Tibial artery (tissue), 4 donors: ENCODE results near the gene TCAIM.

ENCODE experiments used
- DNase-seq, 2 donors: peaks; one replicate each; pipeline ENCODE4 v3.0.0-alpha.2; 2019
- H3K27ac ChIP-seq, 2 donors: fragments of 200-600 bp; sonication (generic) in 1 of 2; 1 replicate in 1 of 2; 2 replicates in 1 of 2; pipeline ENCODE4 v1.5.1; 2018 to 2019; ENCODE audit warnings: mild to moderate bottlenecking in 1 of 2
- H3K27me3 ChIP-seq, 2 donors: fragments of 200-600 bp; sonication (generic) in 1 of 2; one replicate each; pipeline versions ENCODE4 v1.5.1 to v1.6.0; 2016 to 2019
- H3K36me3 ChIP-seq, 3 donors: fragments of 200-600 bp; sonication (generic) in 2 of 3; one replicate each; pipeline ENCODE4 v1.5.1; 2016 to 2019; ENCODE audit warnings: mild to moderate bottlenecking in 2 of 3
- H3K4me1 ChIP-seq, 4 donors: fragments of 200-600 bp; sonication (generic) in 2 of 4; 1 replicate in 3 of 4; 2 replicates in 1 of 4; pipeline ENCODE4 v1.5.1; 2016 to 2019
- H3K4me3 ChIP-seq, 2 donors: fragments of 200-600 bp; sonication (generic) in 1 of 2; 1 replicate in 1 of 2; 2 replicates in 1 of 2; pipeline ENCODE4 v1.5.1; 2018 to 2019; ENCODE audit warnings: mild to moderate bottlenecking in 2 of 2
- H3K9me3 ChIP-seq, 3 donors: fragments of 200-600 bp; sonication (generic) in 1 of 3; one replicate each; pipeline ENCODE4 v1.5.1; 2016 to 2019
- intact Hi-C: fragments of 100-400 bp; cut with DNase I; formaldehyde crosslinking; loops from one replicate; pipeline ENCODE4 v1.15.0; 2023; ENCODE audit warnings: low total_unique reads
- TF ChIP-seq, protein P1 (sequence below), 2 experiments: fragments of 200-600 bp in 1 of 2; fragments of 450-650 bp in 1 of 2; IDR thresholded peaks; one replicate each; pipeline ENCODE4 v1.5.1; 2017 to 2019; ENCODE audit warnings: antibody characterized with exemption in 2 of 2, mild to moderate bottlenecking in 1 of 2, moderate library complexity in 1 of 2

The TCAIM gene

DNA sequence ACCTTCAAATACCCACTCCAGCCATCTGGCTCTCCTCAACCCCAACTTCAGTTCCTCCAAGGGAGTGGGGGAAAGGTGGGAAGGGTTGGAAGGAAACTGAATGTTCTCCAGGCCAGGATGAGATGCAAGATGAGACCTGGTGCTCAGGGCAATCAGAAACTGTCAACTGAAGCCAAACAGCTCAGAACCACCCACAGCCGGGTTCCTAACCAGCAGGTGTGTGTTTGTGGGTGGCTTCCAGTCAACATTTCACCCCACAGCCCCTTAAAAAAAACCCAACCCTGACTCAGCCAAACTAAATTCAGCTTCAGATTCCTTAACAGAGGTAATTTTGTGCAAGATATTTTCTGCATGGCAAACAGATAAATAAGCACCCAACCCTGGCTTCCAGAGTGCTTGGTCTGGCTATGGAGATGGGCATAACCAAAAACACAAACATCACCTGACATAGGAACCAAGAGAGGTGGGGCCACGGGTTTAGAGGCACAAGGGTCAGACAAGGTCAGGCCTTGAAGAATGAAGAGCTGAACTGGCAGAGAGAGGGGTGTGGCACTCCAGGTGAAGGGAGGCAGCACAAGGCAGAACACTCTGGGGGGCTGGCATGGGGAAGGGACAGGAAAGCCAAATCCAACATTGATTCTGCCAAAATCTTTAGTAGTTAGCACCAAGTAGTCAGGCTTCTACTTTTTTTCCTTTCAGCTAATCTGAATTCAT, 104.2 kb downstream of the TCAIM start:
- H3K36me3 ChIP-seq, result peaks cover 14 to 59% (median 41%) of the 10 kb centered on the region in 3 donors
- H3K4me1 ChIP-seq, result peaks cover 0 to 25% (median 11%) of the 10 kb centered on the region in 4 donors
- H3K27me3 ChIP-seq, result no peaks in the 10 kb centered on the region
- intact Hi-C loops, result loop anchor here (10.0 kb wide), 1 partner anchor 108 kb away; the partner anchor contains the start of gene TCAIM
- H3K4me3 ChIP-seq, result no peak overlapping the region
- no peaks in the 10 kb centered on the region for H3K9me3 ChIP-seq
- no peak overlapping the region for H3K27ac ChIP-seq
- TF ChIP-seq, protein P1, sequence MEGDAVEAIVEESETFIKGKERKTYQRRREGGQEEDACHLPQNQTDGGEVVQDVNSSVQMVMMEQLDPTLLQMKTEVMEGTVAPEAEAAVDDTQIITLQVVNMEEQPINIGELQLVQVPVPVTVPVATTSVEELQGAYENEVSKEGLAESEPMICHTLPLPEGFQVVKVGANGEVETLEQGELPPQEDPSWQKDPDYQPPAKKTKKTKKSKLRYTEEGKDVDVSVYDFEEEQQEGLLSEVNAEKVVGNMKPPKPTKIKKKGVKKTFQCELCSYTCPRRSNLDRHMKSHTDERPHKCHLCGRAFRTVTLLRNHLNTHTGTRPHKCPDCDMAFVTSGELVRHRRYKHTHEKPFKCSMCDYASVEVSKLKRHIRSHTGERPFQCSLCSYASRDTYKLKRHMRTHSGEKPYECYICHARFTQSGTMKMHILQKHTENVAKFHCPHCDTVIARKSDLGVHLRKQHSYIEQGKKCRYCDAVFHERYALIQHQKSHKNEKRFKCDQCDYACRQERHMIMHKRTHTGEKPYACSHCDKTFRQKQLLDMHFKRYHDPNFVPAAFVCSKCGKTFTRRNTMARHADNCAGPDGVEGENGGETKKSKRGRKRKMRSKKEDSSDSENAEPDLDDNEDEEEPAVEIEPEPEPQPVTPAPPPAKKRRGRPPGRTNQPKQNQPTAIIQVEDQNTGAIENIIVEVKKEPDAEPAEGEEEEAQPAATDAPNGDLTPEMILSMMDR (IDR thresholded peaks at IDR 0.05), result no peak
- no peak for DNase-seq

GRCh38 chr3:44444437-44444836, 105.9 kb downstream of the TCAIM start:
- Histone ChIP-seq H3K4me3 (no peak overlapping the region), H3K27ac (no peak overlapping the region), H3K9me3 (no peaks in the 10 kb centered on the region), H3K27me3 (no peaks in the 10 kb centered on the region), H3K36me3 (peaks cover 31 to 76% (median 57%) of the 10 kb centered on the region in 3 donors), H3K4me1 (peaks cover 0 to 19% (median 9%) of the 10 kb centered on the region in 4 donors)
- no peak for DNase-seq
- intact Hi-C loops, result loop anchor here (10.0 kb wide), 1 partner anchor 110 kb away; the partner anchor contains the start of gene TCAIM
- TF ChIP-seq, protein P1 (IDR thresholded peaks at IDR 0.05), result no peak

- intact Hi-C loops, result loop anchor here (10.0 kb wide), 1 partner anchor 110 kb away; the partner anchor contains the start of gene TCAIM
- Histone ChIP-seq H3K27ac (no peak overlapping the region), H3K4me1 (peaks cover 0 to 12% (median 2%) of the 10 kb centered on the region in 4 donors), H3K9me3 (no peaks in the 10 kb centered on the region), H3K36me3 (peaks cover 38 to 83% (median 64%) of the 10 kb centered on the region in 3 donors), H3K27me3 (no peaks in the 10 kb centered on the region), H3K4me3 (no peak overlapping the region)
- TF ChIP-seq, protein P1 (IDR thresholded peaks at IDR 0.05), result no peak
- no peak for DNase-seq
These were observed 106.5 kb downstream of the TCAIM start for GRCh38 chr3:44444896-44445691.

- no peaks in the 10 kb centered on the region for H3K27me3 ChIP-seq
- DNase-seq, result no peak
- H3K4me1 ChIP-seq, result peaks cover 0 to 6% (median 0%) of the 10 kb centered on the region in 4 donors
- H3K27ac ChIP-seq, result no peak overlapping the region
- no peak overlapping the region for H3K4me3 ChIP-seq
- no peaks in the 10 kb centered on the region for H3K9me3 ChIP-seq
- peaks cover 45 to 90% (median 71%) of the 10 kb centered on the region in 3 donors for H3K36me3 ChIP-seq
- TF ChIP-seq, protein P1 (IDR thresholded peaks at IDR 0.05), result no peak
- intact Hi-C loops, result loop anchor here (10.0 kb wide), 1 partner anchor 111 kb away; the partner anchor contains the start of gene TCAIM
These were observed 107.2 kb downstream of the TCAIM start for GRCh38 chr3:44445786-44446185.

- intact Hi-C loops, result loop anchor here (10.0 kb wide), 1 partner anchor 112 kb away; the partner anchor contains the start of gene TCAIM
- Histone ChIP-seq H3K4me3 (no peak overlapping the region), H3K27me3 (no peaks in the 10 kb centered on the region), H3K36me3 (peaks cover 53 to 98% (median 82%) of the 10 kb centered on the region in 3 donors), H3K4me1 (no peaks in the 10 kb centered on the region), H3K27ac (no peak overlapping the region), H3K9me3 (no peaks in the 10 kb centered on the region)
- TF ChIP-seq, protein P1 (IDR thresholded peaks at IDR 0.05), result no peak
- no peak for DNase-seq
These were observed 108.4 kb downstream of the TCAIM start for GRCh38 chr3:44446929-44447328.
